ENCODE measurements around the gene GALNT6.

Gene GALNT6

DNA sequence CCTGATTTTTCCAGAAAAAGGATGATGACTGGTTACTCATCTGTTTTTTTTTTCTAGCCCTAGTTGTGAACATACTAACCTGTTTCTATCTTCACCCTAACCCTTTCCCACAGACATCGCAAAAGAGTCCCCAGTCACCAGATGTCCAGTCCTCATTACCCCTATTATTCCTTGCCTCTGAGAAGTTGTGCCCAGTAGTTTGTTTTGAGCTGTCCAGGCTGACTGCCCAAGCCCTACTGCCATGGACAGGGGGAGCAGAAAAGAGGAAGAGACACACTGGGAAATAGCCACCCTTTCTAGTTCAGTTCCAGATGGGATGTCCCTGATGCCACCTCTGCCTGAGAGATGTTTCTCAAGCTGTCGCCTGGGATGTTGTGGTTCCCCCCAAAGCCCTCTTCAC, 30.9 kb downstream of the GALNT6 start:
- TF ChIP-seq, protein P1, sequence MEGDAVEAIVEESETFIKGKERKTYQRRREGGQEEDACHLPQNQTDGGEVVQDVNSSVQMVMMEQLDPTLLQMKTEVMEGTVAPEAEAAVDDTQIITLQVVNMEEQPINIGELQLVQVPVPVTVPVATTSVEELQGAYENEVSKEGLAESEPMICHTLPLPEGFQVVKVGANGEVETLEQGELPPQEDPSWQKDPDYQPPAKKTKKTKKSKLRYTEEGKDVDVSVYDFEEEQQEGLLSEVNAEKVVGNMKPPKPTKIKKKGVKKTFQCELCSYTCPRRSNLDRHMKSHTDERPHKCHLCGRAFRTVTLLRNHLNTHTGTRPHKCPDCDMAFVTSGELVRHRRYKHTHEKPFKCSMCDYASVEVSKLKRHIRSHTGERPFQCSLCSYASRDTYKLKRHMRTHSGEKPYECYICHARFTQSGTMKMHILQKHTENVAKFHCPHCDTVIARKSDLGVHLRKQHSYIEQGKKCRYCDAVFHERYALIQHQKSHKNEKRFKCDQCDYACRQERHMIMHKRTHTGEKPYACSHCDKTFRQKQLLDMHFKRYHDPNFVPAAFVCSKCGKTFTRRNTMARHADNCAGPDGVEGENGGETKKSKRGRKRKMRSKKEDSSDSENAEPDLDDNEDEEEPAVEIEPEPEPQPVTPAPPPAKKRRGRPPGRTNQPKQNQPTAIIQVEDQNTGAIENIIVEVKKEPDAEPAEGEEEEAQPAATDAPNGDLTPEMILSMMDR (IDR thresholded peaks at IDR 0.05; ENCODE audit: low read depth, low read length, poor library complexity, severe bottlenecking) = no peak
- no peak; the same call in 1 of the 2 replicates for TF ChIP-seq EZH2phosphoT487 (IDR thresholded peaks at IDR 0.05; ENCODE audit: borderline replicate concordance, low read length)
- H3K27ac ChIP-seq (ENCODE audit: low read depth, low read length) = no peak overlapping the region
- H3K4me2 ChIP-seq (ENCODE audit: low read length) = no peak overlapping the region
- no peaks in the 10 kb centered on the region for H3K9me2 ChIP-seq (replicated peaks; ENCODE audit: control insufficient read depth, low read length)
- H3K79me2 ChIP-seq (ENCODE audit: control insufficient read depth, low read length) = no peaks in the 10 kb centered on the region
- no peaks in the 10 kb centered on the region for H3K36me3 ChIP-seq (ENCODE audit: control insufficient read depth, low read length)
- peaks cover 1% of the 10 kb centered on the region; the same call in 1 of the 2 replicates for H4K20me1 ChIP-seq (ENCODE audit: control insufficient read depth, insufficient read depth, low read depth, low read length)
- no peaks in the 10 kb centered on the region for H3F3A ChIP-seq (ENCODE audit: control insufficient read depth, insufficient read depth)
- H3K9me3 ChIP-seq (ENCODE audit: control insufficient read depth, insufficient read depth, low read length) = no peaks in the 10 kb centered on the region
- no peak overlapping the region for H3K4me3 ChIP-seq (ENCODE audit: low read length)
- H3K27me3 ChIP-seq (ENCODE audit: control insufficient read depth, low read length) = peaks cover 77% of the 10 kb centered on the region
- peaks cover 21% of the 10 kb centered on the region for H3K4me1 ChIP-seq (ENCODE audit: control insufficient read depth, low read length)

DNA sequence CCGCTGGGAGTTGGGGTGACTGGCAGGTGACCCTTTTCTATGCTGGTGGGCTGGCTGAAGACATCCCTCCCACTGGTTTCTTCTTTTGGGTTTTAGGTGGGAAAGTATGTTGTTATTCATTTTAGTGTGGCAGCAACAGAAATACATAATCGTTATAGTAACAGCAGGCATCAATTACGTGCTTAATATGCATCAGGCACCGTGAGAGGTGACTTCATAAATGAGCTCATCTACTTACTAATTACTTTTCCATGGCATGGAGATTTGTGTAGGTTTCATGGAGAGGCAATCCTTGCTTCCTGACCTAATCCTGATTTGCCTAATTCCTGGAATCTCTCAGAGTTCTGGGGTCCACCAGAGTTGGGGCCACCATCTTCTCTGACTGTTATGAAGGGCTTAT, 31.4 kb downstream of the GALNT6 start:
- Histone ChIP-seq H3K9me3 (ENCODE audit: control insufficient read depth, insufficient read depth, low read length) (no peaks in the 10 kb centered on the region), H3K36me3 (ENCODE audit: control insufficient read depth, low read length) (no peaks in the 10 kb centered on the region), H3K27ac (ENCODE audit: low read depth, low read length) (no peak overlapping the region), H3K9me2 (replicated peaks; ENCODE audit: control insufficient read depth, low read length) (no peaks in the 10 kb centered on the region), H4K20me1 (ENCODE audit: control insufficient read depth, insufficient read depth, low read depth, low read length) (no peaks in the 10 kb centered on the region), H3K4me2 (ENCODE audit: low read length) (no peak overlapping the region), H3K4me3 (ENCODE audit: low read length) (no peak overlapping the region), H3K27me3 (ENCODE audit: control insufficient read depth, low read length) (peaks cover 76% of the 10 kb centered on the region), H3K4me1 (ENCODE audit: control insufficient read depth, low read length) (peaks cover 21% of the 10 kb centered on the region), H3K79me2 (ENCODE audit: control insufficient read depth, low read length) (no peaks in the 10 kb centered on the region), H3F3A (ENCODE audit: control insufficient read depth, insufficient read depth) (no peaks in the 10 kb centered on the region)
- TF ChIP-seq, protein P1 (IDR thresholded peaks at IDR 0.05; ENCODE audit: low read depth, low read length, poor library complexity, severe bottlenecking) = no peak
- TF ChIP-seq EZH2phosphoT487 (IDR thresholded peaks at IDR 0.05; ENCODE audit: borderline replicate concordance, low read length) = no peak

DNA sequence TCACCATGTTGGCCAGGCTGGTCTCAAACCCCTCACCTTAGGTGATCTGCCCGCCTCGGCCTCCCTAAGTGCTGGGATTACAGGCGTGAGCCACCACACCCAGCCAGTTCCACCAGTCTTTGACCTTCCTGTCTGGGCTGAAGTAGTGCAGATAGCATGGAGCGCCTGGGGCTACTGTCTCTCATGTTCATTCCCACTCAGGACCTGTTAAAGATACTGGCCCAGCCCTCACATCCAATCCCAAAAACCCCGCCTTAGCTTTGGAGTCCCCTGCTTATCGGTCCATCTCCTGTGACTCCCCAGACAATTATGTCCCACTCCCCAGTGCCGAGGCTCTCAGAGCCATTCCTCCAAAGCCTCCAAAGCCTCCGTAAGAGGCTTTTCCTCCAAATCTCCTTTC, 32.7 kb downstream of the GALNT6 start:
- no peaks in the 10 kb centered on the region for H3K36me3 ChIP-seq (ENCODE audit: control insufficient read depth, low read length)
- H3K4me2 ChIP-seq (ENCODE audit: low read length) = no peak overlapping the region
- H3K4me1 ChIP-seq (ENCODE audit: control insufficient read depth, low read length) = peaks cover 21% of the 10 kb centered on the region

More for the DNA sequence above, 32.7 kb downstream of the GALNT6 start:
- Histone ChIP-seq H3K27ac (ENCODE audit: low read depth, low read length) (no peak overlapping the region), H3K9me2 (replicated peaks; ENCODE audit: control insufficient read depth, low read length) (no peaks in the 10 kb centered on the region), H3K27me3 (ENCODE audit: control insufficient read depth, low read length) (peaks cover 71% of the 10 kb centered on the region), H3K4me3 (ENCODE audit: low read length) (no peak overlapping the region), H3K9me3 (ENCODE audit: control insufficient read depth, insufficient read depth, low read length) (no peaks in the 10 kb centered on the region), H4K20me1 (ENCODE audit: control insufficient read depth, insufficient read depth, low read depth, low read length) (no peaks in the 10 kb centered on the region; the same call in 1 of the 2 replicates), H3F3A (ENCODE audit: control insufficient read depth, insufficient read depth) (no peaks in the 10 kb centered on the region), H3K79me2 (ENCODE audit: control insufficient read depth, low read length) (no peaks in the 10 kb centered on the region)
- TF ChIP-seq, protein P1 (IDR thresholded peaks at IDR 0.05; ENCODE audit: low read depth, low read length, poor library complexity, severe bottlenecking) = no peak

Measured in DOHH2 (cell line).